Measurements from ENCODE around the gene HFM1.
"Not testable (repeated sequence)": the region's sequence is repeated elsewhere in the genome, so short reads cannot be mapped to it uniquely, and the experiment has no call there.

Gene HFM1

GRCh38 chr1:91404151-91405012 lies at the start of gene HFM1:
TSS of gene HFM1 (minus strand) at chr1:91404837. CDS start at chr1:91401082, 3,755 bp downstream.
- peak; percentile 24 for DNase-seq (ENCODE audit: low read depth)

- DNase-seq (ENCODE audit: low read depth), result no peak
These were observed 49.5 kb upstream of the HFM1 start for GRCh38 chr1:91454136-91454535.

GRCh38 chr1:91450260-91450659 lies 45.6 kb upstream of the HFM1 start:
- DNase-seq (ENCODE audit: low read depth), result no peak

- DNase-seq (ENCODE audit: low read depth), result not testable (repeated sequence)
These were observed 43.1 kb upstream of the HFM1 start for GRCh38 chr1:91447782-91448181.

- DNase-seq (ENCODE audit: low read depth), result not testable (repeated sequence)
These were observed 37.3 kb upstream of the HFM1 start for GRCh38 chr1:91441980-91442379.

- DNase-seq (ENCODE audit: low read depth), result no peak
These were observed 36.2 kb upstream of the HFM1 start for GRCh38 chr1:91440847-91441246.

- no peak for DNase-seq (ENCODE audit: low read depth)
These were observed 34.4 kb upstream of the HFM1 start for GRCh38 chr1:91439016-91439415.

- no peak for DNase-seq (ENCODE audit: low read depth)
These were observed 23.7 kb upstream of the HFM1 start for GRCh38 chr1:91428182-91428798.

GRCh38 chr1:91427741-91428140 lies 23.1 kb upstream of the HFM1 start:
- no peak for DNase-seq (ENCODE audit: low read depth)

- DNase-seq (ENCODE audit: low read depth), result not testable (repeated sequence)
These were observed 17.9 kb upstream of the HFM1 start for GRCh38 chr1:91422523-91422922.

GRCh38 chr1:91412371-91412770 lies 7.7 kb upstream of the HFM1 start:
- DNase-seq (ENCODE audit: low read depth), result no peak

- no peak for DNase-seq (ENCODE audit: low read depth)
These were observed 2.2 kb upstream of the HFM1 start for GRCh38 chr1:91406773-91407389.

GRCh38 chr1:91402023-91402422 lies 2.6 kb downstream of the HFM1 start:
- DNase-seq (ENCODE audit: low read depth), result no peak

- DNase-seq (ENCODE audit: low read depth), result no peak
These were observed 4.4 kb downstream of the HFM1 start for GRCh38 chr1:91400133-91400725.

GRCh38 chr1:91398291-91398690 lies 6.3 kb downstream of the HFM1 start:
- no peak for DNase-seq (ENCODE audit: low read depth)

- DNase-seq (ENCODE audit: low read depth), result no peak
These were observed 7.0 kb downstream of the HFM1 start for GRCh38 chr1:91397605-91398004.

GRCh38 chr1:91393042-91393441 lies 11.6 kb downstream of the HFM1 start:
- no peak for DNase-seq (ENCODE audit: low read depth)

- DNase-seq (ENCODE audit: low read depth), result no peak
These were observed 18.5 kb downstream of the HFM1 start for GRCh38 chr1:91386109-91386508.

GRCh38 chr1:91383456-91383855 lies 21.2 kb downstream of the HFM1 start:
- no peak for DNase-seq (ENCODE audit: low read depth)

GRCh38 chr1:91381844-91382243 lies 22.8 kb downstream of the HFM1 start:
- no peak for DNase-seq (ENCODE audit: low read depth)

- no peak for DNase-seq (ENCODE audit: low read depth)
These were observed 30.6 kb downstream of the HFM1 start for GRCh38 chr1:91374086-91374485.

GRCh38 chr1:91372230-91372629 lies 32.4 kb downstream of the HFM1 start:
- not testable (repeated sequence) for DNase-seq (ENCODE audit: low read depth)

- no peak for DNase-seq (ENCODE audit: low read depth)
These were observed 55.1 kb downstream of the HFM1 start for GRCh38 chr1:91349524-91349923.
